Embryonic facial prominence (tissue), 1 donor: ENCODE results near the gene ALDH18A1.
"Not testable (repeated sequence)": the region's sequence is repeated elsewhere in the genome, so short reads cannot be mapped to it uniquely, and the experiment has no call there.

Experiments used
- DNase-seq: peaks from one replicate; pipeline ENCODE4 v3.0.0-alpha.2; 2016; ENCODE audit errors: extremely low spot score

Gene ALDH18A1

GRCh38 chr10:95656291-95657164, at the start of gene ALDH18A1:
TSS of gene ALDH18A1 (minus strand) at chr10:95656711. CDS start at chr10:95653377, 3,334 bp downstream.
- peak; percentile 92 for DNase-seq

GRCh38 chr10:95698415-95698814, 41.9 kb upstream of the ALDH18A1 start:
- no peak for DNase-seq

GRCh38 chr10:95697429-95697828, 40.9 kb upstream of the ALDH18A1 start:
- no peak for DNase-seq

- no peak for DNase-seq
These were observed 38.2 kb upstream of the ALDH18A1 start for GRCh38 chr10:95694665-95695064.

GRCh38 chr10:95693668-95694534, 37.4 kb upstream of the ALDH18A1 start, which contains the start of gene TCTN3:
TSS of gene TCTN3 (minus strand) at chr10:95693927. CDS start at chr10:95693899, 28 bp downstream.
- DNase-seq, result peak; percentile 99

GRCh38 chr10:95693071-95693667, 36.7 kb upstream of the ALDH18A1 start:
- no peak for DNase-seq

- no peak for DNase-seq
These were observed 34.8 kb upstream of the ALDH18A1 start for GRCh38 chr10:95691281-95691680.

GRCh38 chr10:95688648-95689047, 32.1 kb upstream of the ALDH18A1 start:
- no peak for DNase-seq

- DNase-seq, result no peak
These were observed 27.5 kb upstream of the ALDH18A1 start for GRCh38 chr10:95683966-95684365.

- DNase-seq, result no peak
These were observed 19.0 kb upstream of the ALDH18A1 start for GRCh38 chr10:95675403-95676116.

GRCh38 chr10:95674643-95675042, 18.1 kb upstream of the ALDH18A1 start:
- no peak for DNase-seq

- DNase-seq, result not testable (repeated sequence)
These were observed 16.1 kb upstream of the ALDH18A1 start for GRCh38 chr10:95672641-95673040.

GRCh38 chr10:95664543-95664942, 8.0 kb upstream of the ALDH18A1 start:
- DNase-seq, result no peak

- DNase-seq, result no peak
These were observed 7.0 kb upstream of the ALDH18A1 start for GRCh38 chr10:95663496-95663895.

- no peak for DNase-seq
These were observed 5.3 kb upstream of the ALDH18A1 start for GRCh38 chr10:95661818-95662217.

GRCh38 chr10:95660283-95660682, 3.8 kb upstream of the ALDH18A1 start:
- no peak for DNase-seq

- no peak for DNase-seq
These were observed 739 bp upstream of the ALDH18A1 start for GRCh38 chr10:95657250-95657649.

GRCh38 chr10:95655571-95656290, 780 bp downstream of the ALDH18A1 start:
- DNase-seq, result no peak

GRCh38 chr10:95653895-95654294, 2.6 kb downstream of the ALDH18A1 start:
- no peak for DNase-seq

GRCh38 chr10:95651346-95652060, 5.0 kb downstream of the ALDH18A1 start:
- DNase-seq, result no peak
